ENCODE results near the gene RASL10B.

The RASL10B gene

GRCh38 chr17:35726953-35727460, 4.4 kb upstream of the RASL10B start:
- CTCF ChIA-PET = interaction anchor here (0.7 to 1.4 kb wide), 4 partner anchors 11 to 138 kb away, joined by 3 to 5 read pairs (median 4); no protein-coding TSS in a partner anchor
- no peak for DNase-seq (ENCODE audit: extremely low spot score)
- TF ChIP-seq PKNOX1 (IDR thresholded peaks at IDR 0.05) (no peak), SP1 (IDR thresholded peaks at IDR 0.05) (no peak), LEF1 (IDR thresholded peaks at IDR 0.05; ENCODE audit: borderline replicate concordance) (no peak), CTBP1 (IDR thresholded peaks at IDR 0.05; ENCODE audit: borderline replicate concordance) (no peak), BHLHE40 (IDR thresholded peaks at IDR 0.05; ENCODE audit: borderline replicate concordance) (no peak), NFRKB (IDR thresholded peaks at IDR 0.05) (no peak), FOXK2 (IDR thresholded peaks at IDR 0.05) (no peak), ARNT (IDR thresholded peaks at IDR 0.05) (no peak), FOXA1 (IDR thresholded peaks at IDR 0.05) (no peak), SUZ12 (IDR thresholded peaks at IDR 0.05) (no peak), TARDBP (IDR thresholded peaks at IDR 0.05) (no peak), FOXM1 (IDR thresholded peaks at IDR 0.05; ENCODE audit: borderline replicate concordance) (no peak)
- POLR2A ChIA-PET = interaction anchor here (1.1 to 1.7 kb wide), 2 partner anchors 138 to 148 kb away, joined by 3 to 6 read pairs; partner anchors contain the start of gene PEX12

- DNase-seq (ENCODE audit: extremely low spot score) = no peak
- no peak for TF ChIP-seq PKNOX1 (IDR thresholded peaks at IDR 0.05)
- TF ChIP-seq HDGF (IDR thresholded peaks at IDR 0.05; ENCODE audit: borderline replicate concordance) = no peak
- TF ChIP-seq ZNF384 (IDR thresholded peaks at IDR 0.05) = no peak
- no peak for TF ChIP-seq FOXK2 (IDR thresholded peaks at IDR 0.05)
- TF ChIP-seq TARDBP (IDR thresholded peaks at IDR 0.05) = no peak
- no peak for TF ChIP-seq ELF4 (IDR thresholded peaks at IDR 0.05)
- TF ChIP-seq BHLHE40 (IDR thresholded peaks at IDR 0.05; ENCODE audit: borderline replicate concordance) = no peak
- no peak for TF ChIP-seq ARNT (IDR thresholded peaks at IDR 0.05)
- no peak for TF ChIP-seq FOXA1 (IDR thresholded peaks at IDR 0.05)
- CTCF ChIA-PET = interaction anchor here (0.7 to 1.4 kb wide), 3 partner anchors 12 to 114 kb away, joined by 3 to 5 read pairs (median 4); no protein-coding TSS in a partner anchor
- POLR2A ChIA-PET = interaction anchor here (1.1 to 1.7 kb wide), 2 partner anchors 139 to 149 kb away, joined by 3 to 6 read pairs; partner anchors contain the start of gene PEX12
Observed at GRCh38 chr17:35727635-35728034, 3.8 kb upstream of the RASL10B start.

- ChIA-PET POLR2A (no interaction called here), CTCF (interaction anchor here (1.0 kb wide), 1 partner anchor 11 kb away, joined by 3 read pairs; no protein-coding TSS in a partner anchor)
- no peak for TF ChIP-seq PKNOX1 (IDR thresholded peaks at IDR 0.05)
- no peak for TF ChIP-seq FOXK2 (IDR thresholded peaks at IDR 0.05)
- no peak for TF ChIP-seq BHLHE40 (IDR thresholded peaks at IDR 0.05; ENCODE audit: borderline replicate concordance)
- no peak for TF ChIP-seq FOXA1 (IDR thresholded peaks at IDR 0.05)
- TF ChIP-seq TARDBP (IDR thresholded peaks at IDR 0.05) = no peak
- no peak for TF ChIP-seq HDGF (IDR thresholded peaks at IDR 0.05; ENCODE audit: borderline replicate concordance)
- TF ChIP-seq NFRKB (IDR thresholded peaks at IDR 0.05) = no peak
- no peak for TF ChIP-seq FOXM1 (IDR thresholded peaks at IDR 0.05; ENCODE audit: borderline replicate concordance)
- TF ChIP-seq CTBP1 (IDR thresholded peaks at IDR 0.05; ENCODE audit: borderline replicate concordance) = no peak
- TF ChIP-seq SP1 (IDR thresholded peaks at IDR 0.05) = no peak
- TF ChIP-seq ARNT (IDR thresholded peaks at IDR 0.05) = no peak
- no peak for TF ChIP-seq L3MBTL2 (conservative IDR thresholded peaks at IDR 0.05)
- no peak for TF ChIP-seq LEF1 (IDR thresholded peaks at IDR 0.05; ENCODE audit: borderline replicate concordance)
- TF ChIP-seq ELF4 (IDR thresholded peaks at IDR 0.05) = no peak
- no peak for TF ChIP-seq ZNF384 (IDR thresholded peaks at IDR 0.05)
- no peak for TF ChIP-seq SUZ12 (IDR thresholded peaks at IDR 0.05)
- no peak for DNase-seq (ENCODE audit: extremely low spot score)
Observed at GRCh38 chr17:35728551-35728950, 2.9 kb upstream of the RASL10B start.

- ChIA-PET CTCF (no interaction called here), POLR2A (no interaction called here)
- no peak for TF ChIP-seq CTBP1 (IDR thresholded peaks at IDR 0.05; ENCODE audit: borderline replicate concordance)
- no peak for TF ChIP-seq PKNOX1 (IDR thresholded peaks at IDR 0.05)
- no peak for TF ChIP-seq BHLHE40 (IDR thresholded peaks at IDR 0.05; ENCODE audit: borderline replicate concordance)
- TF ChIP-seq SUZ12 (IDR thresholded peaks at IDR 0.05) = no peak
- no peak for TF ChIP-seq TARDBP (IDR thresholded peaks at IDR 0.05)
- no peak for TF ChIP-seq ARNT (IDR thresholded peaks at IDR 0.05)
- TF ChIP-seq FOXK2 (IDR thresholded peaks at IDR 0.05) = no peak
- TF ChIP-seq SP1 (IDR thresholded peaks at IDR 0.05) = no peak
- no peak for TF ChIP-seq FOXA1 (IDR thresholded peaks at IDR 0.05)
- no peak for DNase-seq (ENCODE audit: extremely low spot score)
Observed at GRCh38 chr17:35729405-35729833, 2.0 kb upstream of the RASL10B start.

GRCh38 chr17:35730400-35731005, 936 bp upstream of the RASL10B start:
- TF ChIP-seq SP1 (IDR thresholded peaks at IDR 0.05) (no peak), HDGF (IDR thresholded peaks at IDR 0.05; ENCODE audit: borderline replicate concordance) (no peak), BHLHE40 (IDR thresholded peaks at IDR 0.05; ENCODE audit: borderline replicate concordance) (no peak), PKNOX1 (IDR thresholded peaks at IDR 0.05) (peak; percentile 55)
- ChIA-PET POLR2A (interaction anchor here (0.9 to 1.4 kb wide), 3 partner anchors 13 to 152 kb away, joined by 3 to 4 read pairs (median 4); partner anchors contain the start of genes PEX12 and TAF15), CTCF (interaction anchor here (1.2 kb wide), 1 partner anchor 17 kb away, joined by 3 read pairs; no protein-coding TSS in a partner anchor)
- DNase-seq (ENCODE audit: extremely low spot score) = no peak
